ENCODE data around the gene CCNQ.
A peak's percentile ranks its signal among the peaks of the same experiment; 100 is the strongest.

CCNQ gene

GRCh38 chrX:153642051-153642654 is 43.2 kb upstream of the CCNQ start:
- Histone ChIP-seq H3K9me3 (ENCODE audit: control insufficient read depth, insufficient read depth, low read depth, low read length) (no peaks in the 10 kb centered on the region), H3K4me3 (ENCODE audit: low read depth, low read length) (peak overlapping the region; percentile 7; the same call in 1 of the 2 replicates), H3K27ac (ENCODE audit: extremely low read depth, low read depth, low read length) (no peak overlapping the region), H3K4me1 (ENCODE audit: control insufficient read depth, insufficient read depth, low read length) (peaks cover 3% of the 10 kb centered on the region; the same call in 1 of the 2 replicates), H3K36me3 (ENCODE audit: control insufficient read depth in 2 of 2, insufficient read depth in 1 of 2, low read length in 2 of 2) (no peaks in the 10 kb centered on the region)
- ChIA-PET POLR2A (interaction anchor here (0.5 kb wide), 1 partner anchor 205 kb away, joined by 3 read pairs; no protein-coding TSS in a partner anchor), CTCF (interaction anchor here (1.5 to 3.2 kb wide), 3 partner anchors 11 to 26 kb away, joined by 3 to 16 read pairs (median 11); no protein-coding TSS in a partner anchor)
- TF ChIP-seq BCL6B (tag by site-specific recombination; IDR thresholded peaks at IDR 0.05) (no peak), ZNF404 (tag by site-specific recombination; IDR thresholded peaks at IDR 0.05) (no peak), ZNF426 (tag by site-specific recombination; IDR thresholded peaks at IDR 0.05) (no peak), ZNF76 (tag by site-specific recombination; IDR thresholded peaks at IDR 0.05; ENCODE audit: borderline replicate concordance, low read depth) (no peak), HOXC10 (CRISPR knock-in tag; IDR thresholded peaks at IDR 0.05) (0 out of 2 replicates have a peak, but pooled peaks have one; percentile 42), EGR2 (tag by site-specific recombination; IDR thresholded peaks at IDR 0.05; ENCODE audit: low read depth) (peak; percentile 55), ZNF621 (tag by site-specific recombination; IDR thresholded peaks at IDR 0.05) (no peak), ZBTB7A (tag by site-specific recombination; IDR thresholded peaks at IDR 0.05; ENCODE audit: low read depth) (no peak), TCF7L2 (IDR thresholded peaks at IDR 0.05; ENCODE audit: borderline replicate concordance, low read depth, low read length) (no peak), ZFP37 (tag by site-specific recombination; IDR thresholded peaks at IDR 0.05) (no peak), TRIM28 (IDR thresholded peaks at IDR 0.05; ENCODE audit: borderline replicate concordance, low read length) (no peak), MEIS1 (CRISPR knock-in tag; IDR thresholded peaks at IDR 0.05; ENCODE audit: borderline replicate concordance) (no peak), SP3 (tag by site-specific recombination; IDR thresholded peaks at IDR 0.05) (peak; percentile 52), ZNF175 (tag by site-specific recombination; IDR thresholded peaks at IDR 0.05) (no peak), ZNF48 (tag by site-specific recombination; IDR thresholded peaks at IDR 0.05) (no peak), ZBTB20 (tag by site-specific recombination; IDR thresholded peaks at IDR 0.05) (no peak), SP2 (tag by site-specific recombination; IDR thresholded peaks at IDR 0.05) (peak; percentile 81), ZNF391 (tag by site-specific recombination; IDR thresholded peaks at IDR 0.05; ENCODE audit: borderline replicate concordance, low read depth) (no peak), ZFP69B (tag by site-specific recombination; IDR thresholded peaks at IDR 0.05) (no peak), KLF1 (tag by site-specific recombination; IDR thresholded peaks at IDR 0.05) (no peak), ZNF37A (tag by site-specific recombination; IDR thresholded peaks at IDR 0.05) (no peak), ZNF510 (tag by site-specific recombination; IDR thresholded peaks at IDR 0.05; ENCODE audit: insufficient replicate concordance) (no peak), ZEB2 (tag by site-specific recombination; IDR thresholded peaks at IDR 0.05) (no peak), ZNF677 (tag by site-specific recombination; IDR thresholded peaks at IDR 0.05) (no peak), ZNF114 (tag by site-specific recombination; IDR thresholded peaks at IDR 0.05) (no peak), ZNF561 (tag by site-specific recombination; IDR thresholded peaks at IDR 0.05; ENCODE audit: borderline replicate concordance) (no peak), ZNF132 (tag by site-specific recombination; IDR thresholded peaks at IDR 0.05; ENCODE audit: borderline replicate concordance) (no peak), RBAK (tag by site-specific recombination; IDR thresholded peaks at IDR 0.05) (no peak), HOXA7 (CRISPR knock-in tag; IDR thresholded peaks at IDR 0.05; ENCODE audit: borderline replicate concordance) (no peak), GLIS1 (tag by site-specific recombination; IDR thresholded peaks at IDR 0.05) (peak; percentile 74)
- TF ChIP-seq, protein P1, sequence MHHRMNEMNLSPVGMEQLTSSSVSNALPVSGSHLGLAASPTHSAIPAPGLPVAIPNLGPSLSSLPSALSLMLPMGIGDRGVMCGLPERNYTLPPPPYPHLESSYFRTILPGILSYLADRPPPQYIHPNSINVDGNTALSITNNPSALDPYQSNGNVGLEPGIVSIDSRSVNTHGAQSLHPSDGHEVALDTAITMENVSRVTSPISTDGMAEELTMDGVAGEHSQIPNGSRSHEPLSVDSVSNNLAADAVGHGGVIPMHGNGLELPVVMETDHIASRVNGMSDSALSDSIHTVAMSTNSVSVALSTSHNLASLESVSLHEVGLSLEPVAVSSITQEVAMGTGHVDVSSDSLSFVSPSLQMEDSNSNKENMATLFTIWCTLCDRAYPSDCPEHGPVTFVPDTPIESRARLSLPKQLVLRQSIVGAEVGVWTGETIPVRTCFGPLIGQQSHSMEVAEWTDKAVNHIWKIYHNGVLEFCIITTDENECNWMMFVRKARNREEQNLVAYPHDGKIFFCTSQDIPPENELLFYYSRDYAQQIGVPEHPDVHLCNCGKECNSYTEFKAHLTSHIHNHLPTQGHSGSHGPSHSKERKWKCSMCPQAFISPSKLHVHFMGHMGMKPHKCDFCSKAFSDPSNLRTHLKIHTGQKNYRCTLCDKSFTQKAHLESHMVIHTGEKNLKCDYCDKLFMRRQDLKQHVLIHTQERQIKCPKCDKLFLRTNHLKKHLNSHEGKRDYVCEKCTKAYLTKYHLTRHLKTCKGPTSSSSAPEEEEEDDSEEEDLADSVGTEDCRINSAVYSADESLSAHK (tag by site-specific recombination; IDR thresholded peaks at IDR 0.05) = no peak
- TF ChIP-seq, protein P2, sequence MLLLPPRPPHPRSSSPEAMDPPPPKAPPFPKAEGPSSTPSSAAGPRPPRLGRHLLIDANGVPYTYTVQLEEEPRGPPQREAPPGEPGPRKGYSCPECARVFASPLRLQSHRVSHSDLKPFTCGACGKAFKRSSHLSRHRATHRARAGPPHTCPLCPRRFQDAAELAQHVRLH (tag by site-specific recombination; IDR thresholded peaks at IDR 0.05) = no peak
- TF ChIP-seq, protein P3, sequence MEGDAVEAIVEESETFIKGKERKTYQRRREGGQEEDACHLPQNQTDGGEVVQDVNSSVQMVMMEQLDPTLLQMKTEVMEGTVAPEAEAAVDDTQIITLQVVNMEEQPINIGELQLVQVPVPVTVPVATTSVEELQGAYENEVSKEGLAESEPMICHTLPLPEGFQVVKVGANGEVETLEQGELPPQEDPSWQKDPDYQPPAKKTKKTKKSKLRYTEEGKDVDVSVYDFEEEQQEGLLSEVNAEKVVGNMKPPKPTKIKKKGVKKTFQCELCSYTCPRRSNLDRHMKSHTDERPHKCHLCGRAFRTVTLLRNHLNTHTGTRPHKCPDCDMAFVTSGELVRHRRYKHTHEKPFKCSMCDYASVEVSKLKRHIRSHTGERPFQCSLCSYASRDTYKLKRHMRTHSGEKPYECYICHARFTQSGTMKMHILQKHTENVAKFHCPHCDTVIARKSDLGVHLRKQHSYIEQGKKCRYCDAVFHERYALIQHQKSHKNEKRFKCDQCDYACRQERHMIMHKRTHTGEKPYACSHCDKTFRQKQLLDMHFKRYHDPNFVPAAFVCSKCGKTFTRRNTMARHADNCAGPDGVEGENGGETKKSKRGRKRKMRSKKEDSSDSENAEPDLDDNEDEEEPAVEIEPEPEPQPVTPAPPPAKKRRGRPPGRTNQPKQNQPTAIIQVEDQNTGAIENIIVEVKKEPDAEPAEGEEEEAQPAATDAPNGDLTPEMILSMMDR (tag by site-specific recombination; IDR thresholded peaks at IDR 0.05) = no peak
- TF ChIP-seq, protein P4, sequence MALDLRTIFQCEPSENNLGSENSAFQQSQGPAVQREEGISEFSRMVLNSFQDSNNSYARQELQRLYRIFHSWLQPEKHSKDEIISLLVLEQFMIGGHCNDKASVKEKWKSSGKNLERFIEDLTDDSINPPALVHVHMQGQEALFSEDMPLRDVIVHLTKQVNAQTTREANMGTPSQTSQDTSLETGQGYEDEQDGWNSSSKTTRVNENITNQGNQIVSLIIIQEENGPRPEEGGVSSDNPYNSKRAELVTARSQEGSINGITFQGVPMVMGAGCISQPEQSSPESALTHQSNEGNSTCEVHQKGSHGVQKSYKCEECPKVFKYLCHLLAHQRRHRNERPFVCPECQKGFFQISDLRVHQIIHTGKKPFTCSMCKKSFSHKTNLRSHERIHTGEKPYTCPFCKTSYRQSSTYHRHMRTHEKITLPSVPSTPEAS (tag by site-specific recombination; IDR thresholded peaks at IDR 0.05) = no peak
